Fibroblast of lung (primary cell): ENCODE results near the gene HIVEP1. TPM values are rescaled to one million over a fixed set of nuclear protein-coding genes. Genes with fewer than 3 reads are reported as not detected.
A peak's percentile ranks its signal among the peaks of the same experiment; 100 is the strongest.

ENCODE experiments used
- DNase-seq, 2 donors: peaks; one replicate each; pipeline versions ENCODE4 v3.0.0 to v3.0.0-alpha.2; 2010; ENCODE audit warnings: low read depth in 2 of 2
- H2AFZ ChIP-seq: 2 replicates; pipeline ENCODE4 v1.5.1; 2012; ENCODE audit warnings: low read length, control low read depth, inconsistent platforms
- H3K27ac ChIP-seq: 2 replicates; pipeline ENCODE4 v1.5.1; 2011; ENCODE audit warnings: low read length, control low read depth; ENCODE audit not compliant: insufficient read depth
- H3K27me3 ChIP-seq: 2 replicates; pipeline ENCODE4 v1.5.1; 2011; ENCODE audit warnings: mild to moderate bottlenecking, low read length; ENCODE audit not compliant: control insufficient read depth, insufficient read depth
- H3K36me3 ChIP-seq: 2 replicates; pipeline ENCODE4 v1.5.1; 2011; ENCODE audit warnings: low read length; ENCODE audit not compliant: control insufficient read depth, insufficient read depth
- H3K4me1 ChIP-seq: 2 replicates; pipeline ENCODE4 v1.5.1; 2011; ENCODE audit warnings: low read length; ENCODE audit not compliant: control insufficient read depth, insufficient read depth; ENCODE audit errors: extremely low read depth
- H3K4me2 ChIP-seq: 2 replicates; pipeline ENCODE4 v1.5.1; 2011; ENCODE audit warnings: low read length, control low read depth; ENCODE audit not compliant: insufficient read depth; ENCODE audit errors: extremely low read depth
- H3K4me3 ChIP-seq, 4 experiments: fragments of 200-600 bp in 1 of 4; sonication (generic) in 1 of 4; replicated peaks in 1 of 4; 2 replicates each; pipeline ENCODE4 v1.5.1; 2011 to 2016; ENCODE audit warnings: low read length in 4 of 4, low read depth in 3 of 4, mild to moderate bottlenecking in 3 of 4, control low read depth in 2 of 4, inconsistent platforms in 1 of 4, mixed read lengths in 1 of 4; ENCODE audit not compliant: insufficient read depth in 1 of 4; ENCODE audit errors: control extremely low read depth in 1 of 4
- H3K79me2 ChIP-seq: 2 replicates; pipeline ENCODE4 v1.5.1; 2012; ENCODE audit warnings: mild to moderate bottlenecking, low read length, inconsistent platforms; ENCODE audit not compliant: control insufficient read depth, insufficient read depth
- H3K9ac ChIP-seq: 2 replicates; pipeline ENCODE4 v1.5.1; 2011; ENCODE audit warnings: mild to moderate bottlenecking, low read length, control low read depth; ENCODE audit not compliant: insufficient read depth
- H3K9me3 ChIP-seq: 2 replicates; pipeline ENCODE4 v1.5.1; 2012; ENCODE audit warnings: low read depth, low read length; ENCODE audit not compliant: control insufficient read depth, insufficient read depth
- H4K20me1 ChIP-seq: 2 replicates; pipeline ENCODE4 v1.5.1; 2011; ENCODE audit warnings: low read length; ENCODE audit not compliant: control insufficient read depth, insufficient read depth; ENCODE audit errors: extremely low read depth
- CTCF ChIP-seq, 2 donors: IDR thresholded peaks in 1 of 2; conservative IDR thresholded peaks in 1 of 2; 1 replicate in 1 of 2; 2 replicates in 1 of 2; pipeline ENCODE4 v1.5.1; 2011 to 2012; ENCODE audit warnings: low read length in 2 of 2, control low read depth in 1 of 2, inconsistent platforms in 1 of 2, low read depth in 1 of 2, mild to moderate bottlenecking in 1 of 2
- EZH2 ChIP-seq: IDR thresholded peaks from 2 replicates; pipeline ENCODE4 v1.5.1; 2012; ENCODE audit warnings: low read length, control low read depth, mild to moderate bottlenecking; ENCODE audit errors: missing control alignments
- polyA plus RNA-seq, 2 donors: library from polyadenylated mRNA; depleted of rRNA in 1 of 2; stranded (reverse) in 1 of 2; unstranded in 1 of 2; fragments of >200 nt; gene quantifications; 2 replicates each; pipeline ENCODE4 v1.2.1, GENCODE V29; 2011 to 2012; ENCODE audit warnings: missing spikeins in 1 of 2
- total RNA-seq: library from RNA; depleted of rRNA; stranded (reverse); fragments of >200 nt; gene quantifications from 2 replicates; pipeline ENCODE4 v1.2.1, GENCODE V29; 2014

HIVEP1 gene
- total and polyA plus RNA-seq, 2 donors (not counting 1 experiment from before 2014, with no cell fraction given): 9.9 to 14.6 TPM

GRCh38 chr6:12134581-12134980, 122.5 kb downstream of the HIVEP1 start:
- peaks cover 11% of the 10 kb centered on the region for H3K4me1 ChIP-seq

DNA sequence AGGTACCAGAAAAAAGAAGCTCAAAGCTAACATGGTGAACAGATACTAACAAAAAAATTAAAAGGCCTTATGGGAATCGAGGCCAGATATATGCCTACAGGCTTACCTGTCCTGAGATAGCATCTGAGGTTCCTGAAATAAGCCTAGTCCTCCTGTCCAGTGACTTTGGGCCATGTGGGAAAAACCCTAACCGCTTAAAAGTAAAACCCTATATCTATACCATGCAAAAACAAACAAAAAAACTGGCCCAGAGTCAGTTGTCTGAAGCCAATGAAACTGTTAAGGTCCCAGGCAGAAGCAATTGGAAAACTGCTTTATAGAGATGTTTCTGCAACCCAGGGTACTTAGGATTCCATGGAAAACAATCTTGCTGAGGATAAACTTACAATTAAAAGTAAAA, 122.9 kb downstream of the HIVEP1 start:
- Histone ChIP-seq H2AFZ (no peak overlapping the region), H3K9ac (no peak overlapping the region), H3K79me2 (no peaks in the 10 kb centered on the region), H3K4me3 (no peak overlapping the region), H3K4me2 (no peak overlapping the region), H4K20me1 (no peaks in the 10 kb centered on the region), H3K36me3 (peaks cover 1% of the 10 kb centered on the region), H3K27me3 (no peaks in the 10 kb centered on the region), H3K4me1 (peaks cover 11% of the 10 kb centered on the region), H3K27ac (no peak overlapping the region), H3K9me3 (no peaks in the 10 kb centered on the region)
- no peak for TF ChIP-seq CTCF (conservative IDR thresholded peaks at IDR 0.05 in 1 of 2, IDR thresholded peaks at IDR 0.05 in 1 of 2; ENCODE audit: low read depth in 1 of 2, low read length in 2 of 2)
- no peak for TF ChIP-seq EZH2
- no peak for DNase-seq

More at GRCh38 chr6:12134581-12134980, 122.5 kb downstream of the HIVEP1 start:
- no peaks in the 10 kb centered on the region for H3K9me3 ChIP-seq
- H3K27me3 ChIP-seq: no peaks in the 10 kb centered on the region
- H3K4me3 ChIP-seq: no peak overlapping the region
- no peak overlapping the region for H3K4me2 ChIP-seq
- no peaks in the 10 kb centered on the region for H3K79me2 ChIP-seq
- H2AFZ ChIP-seq: no peak overlapping the region
- DNase-seq: no peak
- no peak overlapping the region for H3K27ac ChIP-seq
- H3K36me3 ChIP-seq: peaks cover 1% of the 10 kb centered on the region
- no peaks in the 10 kb centered on the region for H4K20me1 ChIP-seq
- TF ChIP-seq EZH2 (no peak), CTCF (conservative IDR thresholded peaks at IDR 0.05 in 1 of 2, IDR thresholded peaks at IDR 0.05 in 1 of 2; ENCODE audit: low read depth in 1 of 2, low read length in 2 of 2) (no peak)
- H3K9ac ChIP-seq: no peak overlapping the region

GRCh38 chr6:12136905-12137304, 124.8 kb downstream of the HIVEP1 start:
- no peaks in the 10 kb centered on the region for H3K9me3 ChIP-seq
- no peak overlapping the region for H3K9ac ChIP-seq
- no peak overlapping the region for H3K27ac ChIP-seq
- H3K36me3 ChIP-seq: peaks cover 1% of the 10 kb centered on the region
- H3K4me1 ChIP-seq: peaks cover 11% of the 10 kb centered on the region
- no peaks in the 10 kb centered on the region for H3K79me2 ChIP-seq
- no peak overlapping the region for H3K4me2 ChIP-seq
- peak; percentile 59 to 65 for DNase-seq
- H3K27me3 ChIP-seq: no peaks in the 10 kb centered on the region
- H3K4me3 ChIP-seq: no peak overlapping the region
- H4K20me1 ChIP-seq: no peaks in the 10 kb centered on the region
- no peak overlapping the region for H2AFZ ChIP-seq
- TF ChIP-seq EZH2 (no peak), CTCF (conservative IDR thresholded peaks at IDR 0.05 in 1 of 2, IDR thresholded peaks at IDR 0.05 in 1 of 2; ENCODE audit: low read depth in 1 of 2, low read length in 2 of 2) (no peak)
